Activated T-helper 1 cell treated with anti-CD3 and anti-CD28 coated beads, Interleukin-12 subunit alpha, Interleukin-12 subunit beta, Interleukin-2, Interleukin-4 antibody, amounts not matched to agents 30 ng/mL and 10 ng/mL and 1 ng/mL, durations not matched to agents 14 hours and 24 hours and 36 hours (primary cell): ENCODE measurements around the gene TMEM51. TPM values are rescaled to one million over a fixed set of nuclear protein-coding genes. Genes with fewer than 3 reads are reported as not detected.

Source experiments
- DNase-seq: peaks from one replicate; pipeline ENCODE4 v3.0.0; 2021; ENCODE audit warnings: low spot score
- H3K27ac Mint-ChIP-seq: one replicate; pipeline ENCODE4 v1.8.0; 2021; ENCODE audit warnings: mild to moderate bottlenecking, mixed read lengths
- H3K27me3 Mint-ChIP-seq: one replicate; pipeline ENCODE4 v1.8.0; 2022; ENCODE audit warnings: mild to moderate bottlenecking, moderate library complexity, mixed read lengths; ENCODE audit not compliant: insufficient read depth
- H3K36me3 Mint-ChIP-seq: one replicate; pipeline ENCODE4 v1.8.0; 2021; ENCODE audit warnings: low read depth, mixed read lengths
- H3K4me1 Mint-ChIP-seq: one replicate; pipeline ENCODE4 v1.8.0; 2021; ENCODE audit warnings: low read depth, mixed read lengths
- H3K4me3 Mint-ChIP-seq: one replicate; pipeline ENCODE4 v1.8.0; 2021; ENCODE audit warnings: mild to moderate bottlenecking, moderate library complexity, mixed read lengths
- H3K9me3 Mint-ChIP-seq: one replicate; pipeline ENCODE4 v1.8.0; 2021; ENCODE audit warnings: mixed read lengths
- intact Hi-C: fragments of 100-400 bp; cut with micrococcal nuclease; formaldehyde crosslinking; loops from one replicate; pipeline ENCODE4 v1.15.1; 2024
- total RNA-seq: library from RNA; stranded (reverse); gene quantifications from 2 replicates; pipeline ENCODE4 v1.2.3, GENCODE V29; 2022

TMEM51 gene
- total RNA-seq, 1 donor from 2014 or later = 0.21 TPM

GRCh38 chr1:15231714-15232201 is 78.2 kb downstream of the TMEM51 start:
- DNase-seq = peak; percentile 15
- H3K9me3 Mint-ChIP-seq = peaks cover 4% of the 10 kb centered on the region
- intact Hi-C loops = loop anchor here (1.0 to 5.0 kb wide), 2 partner anchors 18 to 116 kb away; no protein-coding TSS in a partner anchor
- H3K27ac Mint-ChIP-seq = no peak overlapping the region
- H3K27me3 Mint-ChIP-seq = peaks cover 25% of the 10 kb centered on the region
- H3K4me3 Mint-ChIP-seq = peak overlapping the region; percentile 1
- peaks cover 4% of the 10 kb centered on the region for H3K36me3 Mint-ChIP-seq
- peaks cover 17% of the 10 kb centered on the region for H3K4me1 Mint-ChIP-seq

- peaks cover 17% of the 10 kb centered on the region for H3K4me1 Mint-ChIP-seq
- no peak overlapping the region for H3K27ac Mint-ChIP-seq
- intact Hi-C loops = loop anchor here (5.0 kb wide), 1 partner anchor 114 kb away; no protein-coding TSS in a partner anchor
These were observed 80.1 kb downstream of the TMEM51 start for GRCh38 chr1:15233689-15234088.

GRCh38 chr1:15236321-15236721 is 82.8 kb downstream of the TMEM51 start:
- intact Hi-C loops = no loop called here
- peaks cover 17% of the 10 kb centered on the region for H3K4me1 Mint-ChIP-seq

More at GRCh38 chr1:15233689-15234088, 80.1 kb downstream of the TMEM51 start:
- peaks cover 39% of the 10 kb centered on the region for H3K27me3 Mint-ChIP-seq
- H3K4me3 Mint-ChIP-seq = no peak overlapping the region
- no peak for DNase-seq
- peaks cover 4% of the 10 kb centered on the region for H3K36me3 Mint-ChIP-seq
- peaks cover 4% of the 10 kb centered on the region for H3K9me3 Mint-ChIP-seq

GRCh38 chr1:15236746-15237145 is 83.2 kb downstream of the TMEM51 start:
- no peak for DNase-seq
- intact Hi-C loops = no loop called here
- peaks cover 49% of the 10 kb centered on the region for H3K27me3 Mint-ChIP-seq
- peaks cover 4% of the 10 kb centered on the region for H3K36me3 Mint-ChIP-seq
- no peak overlapping the region for H3K27ac Mint-ChIP-seq
- peaks cover 4% of the 10 kb centered on the region for H3K9me3 Mint-ChIP-seq
- H3K4me3 Mint-ChIP-seq = no peak overlapping the region
- H3K4me1 Mint-ChIP-seq = peaks cover 17% of the 10 kb centered on the region

More at GRCh38 chr1:15236321-15236721, 82.8 kb downstream of the TMEM51 start:
- H3K27me3 Mint-ChIP-seq = peaks cover 44% of the 10 kb centered on the region
- H3K27ac Mint-ChIP-seq = no peak overlapping the region
- H3K9me3 Mint-ChIP-seq = peaks cover 4% of the 10 kb centered on the region
- H3K36me3 Mint-ChIP-seq = peaks cover 4% of the 10 kb centered on the region
- DNase-seq = no peak
- H3K4me3 Mint-ChIP-seq = no peak overlapping the region

GRCh38 chr1:15238789-15239188 is 85.2 kb downstream of the TMEM51 start:
- Mint-ChIP-seq H3K36me3 (peaks cover 1% of the 10 kb centered on the region), H3K27me3 (peaks cover 58% of the 10 kb centered on the region), H3K4me1 (peaks cover 17% of the 10 kb centered on the region), H3K27ac (no peak overlapping the region), H3K9me3 (peaks cover 4% of the 10 kb centered on the region), H3K4me3 (no peak overlapping the region)
- no peak for DNase-seq
- intact Hi-C loops = no loop called here

- H3K27ac Mint-ChIP-seq = no peak overlapping the region
- peaks cover 64% of the 10 kb centered on the region for H3K27me3 Mint-ChIP-seq
- no peak for DNase-seq
- H3K36me3 Mint-ChIP-seq = peaks cover 4% of the 10 kb centered on the region
- H3K9me3 Mint-ChIP-seq = peaks cover 21% of the 10 kb centered on the region
- intact Hi-C loops = no loop called here
- no peak overlapping the region for H3K4me3 Mint-ChIP-seq
- peaks cover 24% of the 10 kb centered on the region for H3K4me1 Mint-ChIP-seq
These were observed 89.2 kb downstream of the TMEM51 start for GRCh38 chr1:15242766-15243165.

GRCh38 chr1:15243275-15244043 is 89.9 kb downstream of the TMEM51 start:
- intact Hi-C loops = no loop called here
- Mint-ChIP-seq H3K4me3 (no peak overlapping the region), H3K9me3 (peaks cover 21% of the 10 kb centered on the region), H3K27me3 (peaks cover 64% of the 10 kb centered on the region), H3K4me1 (peaks cover 31% of the 10 kb centered on the region), H3K27ac (no peak overlapping the region), H3K36me3 (peaks cover 4% of the 10 kb centered on the region)
- no peak for DNase-seq

GRCh38 chr1:15244813-15245212 is 91.3 kb downstream of the TMEM51 start:
- H3K27me3 Mint-ChIP-seq = peaks cover 68% of the 10 kb centered on the region
- DNase-seq = no peak
- peaks cover 7% of the 10 kb centered on the region for H3K36me3 Mint-ChIP-seq
- intact Hi-C loops = loop anchor here (5.0 kb wide), 1 partner anchor 107 kb away; no protein-coding TSS in a partner anchor
- no peak overlapping the region for H3K4me3 Mint-ChIP-seq
- no peak overlapping the region for H3K27ac Mint-ChIP-seq
- peaks cover 45% of the 10 kb centered on the region for H3K4me1 Mint-ChIP-seq
- peaks cover 21% of the 10 kb centered on the region for H3K9me3 Mint-ChIP-seq

- Mint-ChIP-seq H3K27ac (no peak overlapping the region), H3K27me3 (peaks cover 73% of the 10 kb centered on the region), H3K4me3 (no peak overlapping the region), H3K4me1 (peaks cover 50% of the 10 kb centered on the region), H3K9me3 (peaks cover 21% of the 10 kb centered on the region), H3K36me3 (peaks cover 10% of the 10 kb centered on the region)
- DNase-seq = no peak
- intact Hi-C loops = loop anchor here (5.0 kb wide), 1 partner anchor 107 kb away; no protein-coding TSS in a partner anchor
These were observed 92.2 kb downstream of the TMEM51 start for GRCh38 chr1:15245593-15246360.

GRCh38 chr1:15246960-15247614 is 93.5 kb downstream of the TMEM51 start, which contains the start of gene FHAD1:
Gene FHAD1 (plus strand): TSS chr1:15247223. CDS start chr1:15251785, 4,562 bp downstream.
- Mint-ChIP-seq H3K9me3 (peaks cover 21% of the 10 kb centered on the region), H3K4me3 (peak within 1 kb of the TSS; percentile 56), H3K4me1 (peaks cover 57% of the 10 kb centered on the region), H3K27ac (peak within 1 kb of the TSS; percentile 63), H3K36me3 (peaks cover 10% of the 10 kb centered on the region), H3K27me3 (peaks cover 64% of the 10 kb centered on the region)
- no peak for DNase-seq
- intact Hi-C loops = loop anchor here (5.0 kb wide), 1 partner anchor 105 kb away; no protein-coding TSS in a partner anchor

- Mint-ChIP-seq H3K36me3 (peaks cover 10% of the 10 kb centered on the region), H3K4me3 (peak overlapping the region; percentile 56), H3K27ac (peak overlapping the region; percentile 63), H3K4me1 (peaks cover 68% of the 10 kb centered on the region), H3K9me3 (peaks cover 21% of the 10 kb centered on the region), H3K27me3 (peaks cover 62% of the 10 kb centered on the region)
- DNase-seq = no peak
- intact Hi-C loops = loop anchor here (5.0 kb wide), 1 partner anchor 104 kb away; no protein-coding TSS in a partner anchor
These were observed 94.7 kb downstream of the TMEM51 start for GRCh38 chr1:15248216-15248615.

- Mint-ChIP-seq H3K4me3 (peak overlapping the region; percentile 62), H3K4me1 (peaks cover 63% of the 10 kb centered on the region), H3K27ac (peak overlapping the region; percentile 88), H3K27me3 (peaks cover 63% of the 10 kb centered on the region), H3K36me3 (peaks cover 10% of the 10 kb centered on the region), H3K9me3 (peaks cover 18% of the 10 kb centered on the region)
- peak; percentile 69 for DNase-seq
- intact Hi-C loops = loop anchor here (1.0 to 5.0 kb wide), 2 partner anchors 18 to 103 kb away; no protein-coding TSS in a partner anchor
These were observed 95.5 kb downstream of the TMEM51 start for GRCh38 chr1:15249081-15249480.
